ENCODE measurements around the gene ANKS1B. TPM values are rescaled to one million over a fixed set of nuclear protein-coding genes. Genes with fewer than 3 reads are reported as not detected.
A peak's percentile ranks its signal among the peaks of the same experiment; 100 is the strongest.

ANKS1B gene
- total and polyA plus RNA-seq, 11 donors: 0.62 to 5.8 (median 1.8) TPM

GRCh38 chr12:99783421-99783820, 201.3 kb downstream of the ANKS1B start:
- WGBS, 4 donors: 80 to 81% (median 80%) methylated on average over 3 of the region's 3 CpGs
- intact Hi-C loops (cut with DNase I): no loop called here
- DNase-seq (no peak), ATAC-seq (no peak)
- Histone ChIP-seq H3K36me3 (no peaks in the 10 kb centered on the region), H3K4me3 (no peak overlapping the region), H3K4me1 (no peaks in the 10 kb centered on the region), H3K27ac (no peak overlapping the region), H3K27me3 (no peaks in the 10 kb centered on the region), H3K9me3 (peaks cover 0 to 3% (median 0%) of the 10 kb centered on the region in 12 donors)
- TF ChIP-seq POLR2A (IDR thresholded peaks at IDR 0.05): no peak
- TF ChIP-seq CTCF (IDR thresholded peaks at IDR 0.05): no peak

GRCh38 chr12:99772274-99772673, 212.5 kb downstream of the ANKS1B start:
- H3K36me3 ChIP-seq: no peaks in the 10 kb centered on the region
- no peak overlapping the region for H3K27ac ChIP-seq
- no peak overlapping the region for H3K4me3 ChIP-seq
- no peaks in the 10 kb centered on the region for H3K27me3 ChIP-seq
- ATAC-seq: peak in 1 of 4 donors; percentile 39
- peaks cover 0 to 7% (median 0%) of the 10 kb centered on the region in 12 donors for H3K4me1 ChIP-seq
- intact Hi-C loops (cut with DNase I): loop anchor here in 1 of 10 donors (5.0 kb wide), 1 partner anchor 730 kb away; no protein-coding TSS in a partner anchor
- 41 to 54% (median 48%) methylated on average over 3 of the region's 3 CpGs for WGBS, 4 donors
- DNase-seq: no peak
- peaks cover 0 to 5% (median 0%) of the 10 kb centered on the region in 12 donors for H3K9me3 ChIP-seq
- TF ChIP-seq CTCF (IDR thresholded peaks at IDR 0.05): no peak
- TF ChIP-seq POLR2A (IDR thresholded peaks at IDR 0.05): no peak

- H3K27ac ChIP-seq: no peak overlapping the region
- TF ChIP-seq POLR2A (IDR thresholded peaks at IDR 0.05) (no peak), CTCF (IDR thresholded peaks at IDR 0.05) (no peak)
- intact Hi-C loops (cut with DNase I): loop anchor here in 1 of 10 donors (5.0 kb wide), 1 partner anchor 729 kb away; no protein-coding TSS in a partner anchor
Observed at GRCh38 chr12:99771659-99772058, 213.1 kb downstream of the ANKS1B start.

GRCh38 chr12:99769396-99769980, 215.2 kb downstream of the ANKS1B start:
- Histone ChIP-seq H3K9me3 (peaks cover 0 to 5% (median 0%) of the 10 kb centered on the region in 12 donors), H3K27ac (no peak overlapping the region), H3K4me1 (peaks cover 0 to 7% (median 0%) of the 10 kb centered on the region in 12 donors), H3K27me3 (no peaks in the 10 kb centered on the region), H3K36me3 (no peaks in the 10 kb centered on the region), H3K4me3 (no peak overlapping the region)
- intact Hi-C loops (cut with DNase I): loop anchor here in 8 of 10 donors (5.0 to 10.0 kb wide), 2 partner anchors 725 to 727 kb away; no protein-coding TSS in a partner anchor
- 76 to 85% (median 78%) methylated on average over 1 of the region's 1 CpG for WGBS, 4 donors
- TF ChIP-seq POLR2A (IDR thresholded peaks at IDR 0.05) (no peak), CTCF (IDR thresholded peaks at IDR 0.05) (no peak)
- DNase-seq: no peak
- no peak for ATAC-seq

More at GRCh38 chr12:99771659-99772058, 213.1 kb downstream of the ANKS1B start:
- DNase-seq (no peak), ATAC-seq (no peak)
- Histone ChIP-seq H3K4me3 (no peak overlapping the region), H3K36me3 (no peaks in the 10 kb centered on the region), H3K4me1 (peaks cover 0 to 7% (median 0%) of the 10 kb centered on the region in 12 donors), H3K27me3 (no peaks in the 10 kb centered on the region), H3K9me3 (peaks cover 0 to 5% (median 0%) of the 10 kb centered on the region in 12 donors)
